K562 treated with DMSO at 1 percent for 24 hours (cell line): Measurements from ENCODE around the gene MDFIC2. TPM values are rescaled to one million over a fixed set of nuclear protein-coding genes. Genes with fewer than 3 reads are reported as not detected.

Experiments
- total RNA-seq: library from RNA; unstranded; fragments of 300-600 nt; gene quantifications from 2 replicates; pipeline ENCODE4 v1.2.3, GENCODE V29; 2022; ENCODE audit warnings: low read depth; ENCODE audit not compliant: insufficient read depth

Gene MDFIC2
- total RNA-seq: not detected in 2 replicates

DNA sequence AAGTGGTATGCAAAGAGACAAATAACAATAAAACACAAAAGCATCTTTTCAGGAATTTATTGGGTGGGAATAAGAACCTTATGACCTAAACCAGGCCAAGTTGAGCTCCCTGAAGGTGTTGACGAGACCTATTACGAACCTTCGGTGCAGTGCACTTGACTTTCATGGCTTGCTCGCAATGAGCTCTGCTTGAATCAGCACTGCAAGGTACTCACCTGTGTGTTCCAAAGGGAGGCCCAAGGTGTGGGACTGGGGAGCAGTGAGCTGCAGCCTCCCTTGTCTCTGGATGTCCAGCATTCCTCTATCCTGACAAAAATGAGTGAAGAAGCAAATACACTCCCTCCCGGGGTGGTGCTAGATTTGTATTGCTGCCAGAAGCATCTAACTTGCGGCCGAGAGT lies at the start of gene MDFIC2:
TSS of gene MDFIC2 (minus strand) at position 303 of the 400 bp plus-strand sequence. CDS start 665 bp downstream, outside the sequence.

